Panc1 (cell line): ENCODE results near the gene CEMIP. TPM values are rescaled to one million over a fixed set of nuclear protein-coding genes. Genes with fewer than 3 reads are reported as not detected.

Experiments used
- ATAC-seq: fragments of 200-7000 bp; cut with Tn5 transposase; 2 replicates; pipeline ENCODE4 v1.9.1; 2020; ENCODE audit warnings: mild to moderate bottlenecking, moderate library complexity
- BruUV-seq: library from RNA; stranded (reverse); fragments of 400-500 nt; replicated peaks from 2 replicates; lab custom pipeline; 2021; lab: Mats Ljungman, UMichigan
- CTCF ChIA-PET: fragments of 300-600 bp; sonication (Branson Sonifier 250); formaldehyde crosslinking; loops from one replicate; lab custom pipeline; 2022; ENCODE audit warnings: antibody characterized with exemption; lab: Charles Lee
- POLR2A ChIA-PET: fragments of 300-600 bp; sonication (Branson Sonifier 250); formaldehyde crosslinking; loops from one replicate; lab custom pipeline; 2022; ENCODE audit warnings: antibody characterized with exemption; lab: Charles Lee
- DNase-seq: peaks from one replicate; pipeline ENCODE4 v3.0.0-alpha.2; 2010; ENCODE audit warnings: low read depth, low spot score
- H3K27ac ChIP-seq: 2 replicates; pipeline ENCODE4 v1.5.1; 2011; ENCODE audit warnings: mild to moderate bottlenecking, low read length, inconsistent platforms
- H3K27me3 ChIP-seq: fragments of 200-500 bp; sonication (Bioruptor generic); 2 replicates; pipeline ENCODE4 v1.6.0; 2014; ENCODE audit warnings: low read length, inconsistent platforms; ENCODE audit not compliant: control insufficient read depth, insufficient read depth
- H3K36me3 ChIP-seq: fragments of 200-500 bp; sonication (Bioruptor generic); 2 replicates; pipeline ENCODE4 v1.5.1; 2014; ENCODE audit warnings: inconsistent platforms, mild to moderate bottlenecking, low read length, moderate library complexity; ENCODE audit not compliant: control insufficient read depth, insufficient read depth
- H3K4me1 ChIP-seq: 2 replicates; pipeline ENCODE4 v1.5.1; 2011; ENCODE audit warnings: inconsistent platforms, mild to moderate bottlenecking, low read length, moderate library complexity; ENCODE audit not compliant: control insufficient read depth, insufficient read depth
- H3K4me3 ChIP-seq, 2 experiments: 2 replicates each; pipeline ENCODE4 v1.5.1; 2011 to 2012; ENCODE audit warnings: low read depth in 2 of 2, low read length in 2 of 2, mild to moderate bottlenecking in 2 of 2, inconsistent platforms in 1 of 2, moderate library complexity in 1 of 2
- H3K9me3 ChIP-seq: fragments of 200-500 bp; sonication (Bioruptor generic); 2 replicates; pipeline ENCODE4 v1.5.1; 2014; ENCODE audit warnings: low read depth, mild to moderate bottlenecking, inconsistent platforms, low read length, moderate library complexity; ENCODE audit not compliant: control insufficient read depth, insufficient read depth
- CTCF ChIP-seq: fragments of 450-650 bp; IDR thresholded peaks from 2 replicates; pipeline ENCODE4 v1.5.1; 2017; ENCODE audit warnings: mild to moderate bottlenecking
- POLR2AphosphoS5 ChIP-seq: IDR thresholded peaks from 2 replicates; pipeline ENCODE4 v1.6.1; 2012; ENCODE audit warnings: mild to moderate bottlenecking, low read depth, low read length, moderate library complexity
- REST ChIP-seq, 2 experiments: IDR thresholded peaks; 2 replicates each; pipeline ENCODE4 v1.6.1; 2011 to 2012; ENCODE audit warnings: low read depth in 2 of 2, control low read depth in 1 of 2, low read length in 1 of 2, mild to moderate bottlenecking in 1 of 2, moderate library complexity in 1 of 2; ENCODE audit not compliant: insufficient read depth in 1 of 2
- SIN3A ChIP-seq: IDR thresholded peaks from 2 replicates; pipeline ENCODE4 v1.6.1; 2012; ENCODE audit warnings: low read depth, mild to moderate bottlenecking, low read length, moderate library complexity, borderline replicate concordance; ENCODE audit not compliant: insufficient read depth
- TCF7L2 ChIP-seq: IDR thresholded peaks from 2 replicates; pipeline ENCODE4 v1.6.1; 2011; ENCODE audit warnings: mild to moderate bottlenecking, low read depth, low read length, inconsistent platforms
- in situ Hi-C: cut with HindIII; loops from 2 replicates; pipeline ENCODE4 v1.10.0; 2016; ENCODE audit warnings: low sequenced_read_pairs, low pct_unique_long_range_greater_than_20kb
- intact Hi-C: fragments of 100-400 bp; cut with micrococcal nuclease; formaldehyde crosslinking; loops from one replicate; pipeline ENCODE4 v1.10.0; 2022; ENCODE audit not compliant: unreplicated experiment
- total RNA-seq: library from RNA; stranded (reverse); gene quantifications from one replicate; pipeline ENCODE4 v1.2.1, GENCODE V29; 2021; ENCODE audit not compliant: unreplicated experiment

Gene CEMIP
- total RNA-seq, 1 experiment from 2014 or later: 0.46 TPM

GRCh38 chr15:80875568-80876347 lies 96.6 kb downstream of the CEMIP start:
- Histone ChIP-seq H3K4me3 (no peak overlapping the region), H3K27ac (no peak overlapping the region), H3K4me1 (no peaks in the 10 kb centered on the region), H3K27me3 (peaks cover 17% of the 10 kb centered on the region), H3K9me3 (no peaks in the 10 kb centered on the region), H3K36me3 (no peaks in the 10 kb centered on the region)
- no peak for TF ChIP-seq SIN3A
- TF ChIP-seq TCF7L2: no peak
- no peak for TF ChIP-seq REST (IDR thresholded peaks at IDR 0.05; ENCODE audit: insufficient read depth in 1 of 2, low read depth in 2 of 2, low read length in 1 of 2)
- no peak for TF ChIP-seq POLR2AphosphoS5
- TF ChIP-seq CTCF: no peak
- POLR2A ChIA-PET: no interaction called here
- ATAC-seq (no peak), DNase-seq (no peak)
- CTCF ChIA-PET: no interaction called here
- in situ Hi-C loops (no loop called here), intact Hi-C loops (no loop called here)
- BruUV-seq: no TSS peak

GRCh38 chr15:80876348-80876674 lies 97.1 kb downstream of the CEMIP start:
- in situ Hi-C loops: no loop called here

More at GRCh38 chr15:80876348-80876674, 97.1 kb downstream of the CEMIP start:
- Histone ChIP-seq H3K27ac (no peak overlapping the region), H3K9me3 (no peaks in the 10 kb centered on the region), H3K4me1 (no peaks in the 10 kb centered on the region), H3K27me3 (peaks cover 17% of the 10 kb centered on the region), H3K4me3 (no peak overlapping the region), H3K36me3 (no peaks in the 10 kb centered on the region)
- TF ChIP-seq POLR2AphosphoS5 (no peak), SIN3A (no peak), TCF7L2 (no peak), CTCF (no peak), REST (IDR thresholded peaks at IDR 0.05; ENCODE audit: insufficient read depth in 1 of 2, low read depth in 2 of 2, low read length in 1 of 2) (no peak)
- no TSS peak for BruUV-seq
- intact Hi-C loops: no loop called here
- DNase-seq (no peak), ATAC-seq (no peak)
- ChIA-PET POLR2A (no interaction called here), CTCF (no interaction called here)
